OCI-LY3 (cell line): ENCODE measurements around the gene SHC1.

Source experiments
- CTCF ChIP-seq: fragments of 200-600, 300-600 bp; sonication (generic); IDR thresholded peaks from 2 replicates; pipeline ENCODE4 v1.5.1; 2014; ENCODE audit warnings: antibody characterized with exemption, low read length, low read depth
- EZH2phosphoT487 ChIP-seq: fragments of 200-600 bp; shearing (Covaris generic); IDR thresholded peaks from 2 replicates; pipeline ENCODE4 v1.6.1; 2018; ENCODE audit warnings: antibody characterized with exemption, mixed run types, low read depth

- TF ChIP-seq CTCF: no peak; the same call in 1 of the 2 replicates
- no peak for TF ChIP-seq EZH2phosphoT487
These were observed 32.7 kb upstream of the SHC1 start for GRCh38 chr1:155003227-155003765.
